HG02610 (cell line): ENCODE measurements around the gene SPEG.
A peak's percentile ranks its signal among the peaks of the same experiment; 100 is the strongest.

Source experiments
- ATAC-seq: cut with Tn5 transposase; IDR thresholded peaks from one replicate; pipeline ENCODE4 v1.9.1; 2021; ENCODE audit warnings: mild to moderate bottlenecking, moderate library complexity; ENCODE audit not compliant: unreplicated experiment

The SPEG gene

DNA sequence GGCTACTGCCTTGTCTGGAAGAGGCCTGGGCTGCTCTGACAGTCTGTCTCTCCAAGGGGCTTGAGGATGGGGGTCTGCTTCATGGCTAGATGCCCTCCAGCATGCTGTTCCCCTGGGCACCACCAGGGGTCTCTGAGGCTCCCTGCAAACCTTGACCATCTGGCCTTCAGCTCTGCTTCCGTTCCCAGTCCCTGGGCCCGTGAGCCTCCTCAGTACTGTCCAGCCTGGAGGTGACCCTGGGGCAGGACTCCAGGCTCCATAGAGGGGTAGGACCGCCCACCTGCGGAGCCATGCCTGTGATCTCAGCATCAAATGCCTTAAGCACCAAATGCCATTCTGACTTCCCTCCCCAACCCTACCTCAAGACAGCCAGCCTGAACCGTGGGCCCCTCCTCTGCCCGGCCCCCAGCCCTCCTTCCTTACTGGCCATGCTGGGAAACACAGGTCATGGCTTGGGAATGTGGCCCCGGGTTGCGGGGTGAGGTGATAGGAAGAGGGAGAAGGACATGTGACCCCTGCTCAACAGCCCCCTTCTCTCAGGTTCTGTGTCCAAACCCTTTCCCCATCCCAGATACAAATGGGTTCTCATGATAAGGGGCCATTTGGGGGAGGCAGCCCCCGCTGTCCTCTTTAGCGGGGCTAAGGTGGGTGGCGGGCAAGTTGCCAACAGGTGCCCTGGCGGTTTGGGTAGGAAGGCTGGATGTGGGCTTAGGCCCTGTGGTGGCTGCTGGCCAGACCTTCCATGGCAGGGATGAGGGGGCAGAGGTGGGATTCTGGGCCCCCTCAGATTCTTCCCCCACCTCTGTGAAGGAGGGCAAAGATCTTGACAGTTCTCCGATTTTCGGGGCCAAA, 25.0 kb downstream of the SPEG start:
- peak; percentile 55 for ATAC-seq

DNA sequence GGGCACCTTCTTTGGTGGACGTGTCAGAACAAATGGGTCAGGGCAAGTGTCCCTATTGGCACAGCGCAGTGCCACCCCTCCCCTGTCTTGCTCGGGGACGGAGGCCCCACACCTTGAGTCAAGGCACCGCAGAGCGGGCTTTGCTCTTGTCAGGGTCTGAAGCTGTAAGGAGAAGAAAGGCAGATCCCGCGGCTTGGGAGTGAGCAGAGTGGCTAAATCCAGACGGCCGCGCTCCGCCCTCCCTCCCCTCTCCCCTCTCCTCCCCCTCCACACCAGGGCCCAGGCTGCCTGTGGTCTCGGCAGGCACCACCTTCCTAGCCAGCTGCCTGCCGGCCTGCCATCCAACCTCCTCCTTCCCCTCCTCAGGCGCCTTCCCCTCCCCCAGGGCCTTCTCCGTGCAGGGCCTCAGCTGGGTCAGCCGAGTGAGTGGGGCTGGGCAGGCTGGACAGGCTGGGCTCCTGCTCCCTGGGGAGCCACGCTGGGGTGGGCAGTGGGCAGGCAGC, 25.8 kb downstream of the SPEG start:
- no peak for ATAC-seq

DNA sequence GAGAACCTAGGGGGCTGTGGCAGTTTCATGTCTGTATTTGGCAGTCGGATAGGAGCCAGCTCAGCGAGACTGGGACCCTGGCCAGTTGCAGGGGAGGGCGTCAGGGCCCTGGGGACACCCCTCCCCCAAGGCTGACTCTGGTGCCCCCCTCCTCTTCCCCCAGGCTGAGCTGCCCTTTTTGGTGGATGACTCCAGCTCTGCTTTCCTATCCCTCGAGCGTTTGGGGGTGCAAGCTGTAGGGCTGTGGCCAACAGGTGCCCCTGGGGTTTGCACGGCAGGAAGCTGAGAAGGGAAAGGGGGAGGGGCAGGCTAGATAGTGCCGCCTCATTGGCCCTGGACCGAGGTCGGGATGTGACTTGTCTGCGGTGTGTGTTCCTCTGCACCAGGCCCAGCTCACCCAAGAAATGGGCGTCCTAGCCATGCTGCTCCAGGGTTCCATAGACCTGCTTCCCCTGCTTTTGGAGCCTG, 26.4 kb downstream of the SPEG start:
- ATAC-seq, result no peak

DNA sequence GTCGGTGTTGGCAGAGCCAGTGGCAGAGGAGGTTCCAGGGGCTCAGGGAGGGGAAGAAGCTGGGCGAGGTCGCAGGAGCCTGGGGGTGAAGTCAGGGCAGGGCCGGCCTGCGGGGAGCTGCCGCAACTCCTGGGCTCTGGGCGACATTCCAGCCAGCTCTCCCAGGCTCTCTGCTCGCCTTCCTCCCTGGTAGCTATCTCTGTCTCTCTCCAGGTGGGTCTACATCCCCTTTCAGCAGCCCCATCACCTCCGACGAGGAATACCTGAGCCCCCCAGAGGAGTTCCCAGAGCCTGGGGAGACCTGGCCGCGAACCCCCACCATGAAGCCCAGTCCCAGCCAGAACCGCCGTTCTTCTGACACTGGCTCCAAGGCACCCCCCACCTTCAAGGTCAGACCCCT, 27.0 kb downstream of the SPEG start:
- ATAC-seq, result no peak

DNA sequence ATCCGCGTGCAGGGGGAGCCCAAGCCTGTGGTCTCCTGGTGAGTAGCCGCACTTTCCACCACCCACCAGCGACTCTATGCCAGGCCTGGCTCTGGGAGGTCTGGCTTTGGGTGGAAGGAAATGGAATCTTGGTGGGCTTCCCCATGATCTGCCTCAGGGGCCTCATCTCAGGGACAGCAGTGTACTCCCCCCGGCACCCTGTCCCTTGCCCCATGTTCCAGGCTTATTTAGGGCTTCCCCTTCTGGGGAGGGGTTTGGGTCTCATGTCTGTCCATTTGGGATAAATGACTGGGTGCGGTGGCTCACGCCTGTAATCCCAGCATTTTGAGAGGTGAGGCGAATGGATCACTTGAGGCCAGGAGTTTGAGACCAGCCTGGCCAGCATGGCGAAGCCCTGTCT, 27.7 kb downstream of the SPEG start:
- no peak for ATAC-seq

DNA sequence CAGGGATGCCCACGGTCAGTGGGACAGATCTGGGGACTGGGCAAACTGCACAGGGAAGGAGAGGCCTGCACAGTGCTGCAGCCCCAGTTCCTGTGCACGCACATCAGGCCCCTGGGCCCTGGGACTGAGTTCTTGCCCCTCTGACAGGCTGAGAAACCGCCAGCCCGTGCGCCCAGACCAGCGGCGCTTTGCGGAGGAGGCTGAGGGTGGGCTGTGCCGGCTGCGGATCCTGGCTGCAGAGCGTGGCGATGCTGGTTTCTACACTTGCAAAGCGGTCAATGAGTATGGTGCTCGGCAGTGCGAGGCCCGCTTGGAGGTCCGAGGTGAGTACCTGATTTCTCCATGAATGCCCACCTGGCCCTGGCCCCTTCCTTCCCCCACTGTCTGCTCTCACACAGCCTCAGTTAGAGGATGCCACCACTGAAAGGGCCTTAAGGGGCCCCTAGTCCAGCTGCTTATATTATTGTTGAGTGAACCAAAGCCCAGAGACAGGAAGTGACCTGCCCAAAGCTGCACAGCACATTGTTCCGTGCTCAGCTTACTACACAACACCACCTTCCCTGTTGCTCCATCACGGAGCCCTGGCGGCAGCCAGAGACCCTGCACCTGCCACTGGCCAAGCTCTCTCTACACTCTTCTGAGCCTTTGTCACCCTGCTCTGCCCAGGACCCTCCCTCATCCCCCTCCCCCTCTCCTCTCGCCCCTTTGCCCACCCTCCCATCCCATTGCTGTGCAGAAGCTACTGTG, 29.8 kb downstream of the SPEG start:
- no peak for ATAC-seq

DNA sequence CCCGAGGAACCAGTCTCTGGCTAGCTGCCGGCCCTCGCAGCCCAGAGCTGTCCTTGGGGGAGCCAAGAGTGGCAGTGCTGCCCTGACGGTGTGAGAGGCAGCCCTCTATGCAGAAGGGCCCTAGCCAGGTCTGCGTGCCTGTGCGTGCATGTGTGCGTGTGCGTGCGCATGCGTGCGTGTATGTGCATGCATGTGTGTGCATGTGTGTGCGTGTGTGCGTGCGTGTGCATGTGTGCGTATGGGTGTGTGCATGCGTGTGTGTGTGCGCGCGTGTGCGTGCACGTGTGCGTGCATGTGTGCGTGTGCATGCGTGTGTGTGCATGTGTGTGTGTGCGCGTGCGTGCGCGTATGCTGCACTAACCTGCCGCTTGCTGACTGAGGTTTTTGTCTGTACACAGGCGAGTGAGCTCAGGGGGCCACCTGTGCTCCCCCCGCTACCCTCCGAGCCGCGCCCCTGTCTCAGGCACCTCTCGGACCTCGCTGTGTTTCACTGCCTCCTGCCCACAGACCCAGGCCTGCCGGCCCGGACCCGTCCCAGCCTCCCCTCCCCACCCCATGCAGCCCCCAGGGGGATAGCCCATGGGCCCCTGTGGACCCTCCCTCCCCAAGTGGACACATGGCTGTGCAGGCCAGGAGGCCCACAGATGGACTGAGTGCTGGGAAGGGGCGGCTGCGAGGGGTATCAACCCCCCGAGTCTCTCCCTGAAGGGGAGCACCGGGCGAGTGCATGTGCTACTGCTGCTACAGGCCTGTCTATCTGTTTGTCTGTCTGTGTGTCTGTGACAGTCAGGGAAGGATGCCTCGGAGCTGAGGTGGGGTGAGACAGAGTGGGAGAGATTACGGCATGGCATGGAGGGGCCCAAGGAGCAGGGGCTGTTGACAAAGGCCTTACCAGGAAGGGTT, 31.3 kb downstream of the SPEG start:
- ATAC-seq, result no peak

DNA sequence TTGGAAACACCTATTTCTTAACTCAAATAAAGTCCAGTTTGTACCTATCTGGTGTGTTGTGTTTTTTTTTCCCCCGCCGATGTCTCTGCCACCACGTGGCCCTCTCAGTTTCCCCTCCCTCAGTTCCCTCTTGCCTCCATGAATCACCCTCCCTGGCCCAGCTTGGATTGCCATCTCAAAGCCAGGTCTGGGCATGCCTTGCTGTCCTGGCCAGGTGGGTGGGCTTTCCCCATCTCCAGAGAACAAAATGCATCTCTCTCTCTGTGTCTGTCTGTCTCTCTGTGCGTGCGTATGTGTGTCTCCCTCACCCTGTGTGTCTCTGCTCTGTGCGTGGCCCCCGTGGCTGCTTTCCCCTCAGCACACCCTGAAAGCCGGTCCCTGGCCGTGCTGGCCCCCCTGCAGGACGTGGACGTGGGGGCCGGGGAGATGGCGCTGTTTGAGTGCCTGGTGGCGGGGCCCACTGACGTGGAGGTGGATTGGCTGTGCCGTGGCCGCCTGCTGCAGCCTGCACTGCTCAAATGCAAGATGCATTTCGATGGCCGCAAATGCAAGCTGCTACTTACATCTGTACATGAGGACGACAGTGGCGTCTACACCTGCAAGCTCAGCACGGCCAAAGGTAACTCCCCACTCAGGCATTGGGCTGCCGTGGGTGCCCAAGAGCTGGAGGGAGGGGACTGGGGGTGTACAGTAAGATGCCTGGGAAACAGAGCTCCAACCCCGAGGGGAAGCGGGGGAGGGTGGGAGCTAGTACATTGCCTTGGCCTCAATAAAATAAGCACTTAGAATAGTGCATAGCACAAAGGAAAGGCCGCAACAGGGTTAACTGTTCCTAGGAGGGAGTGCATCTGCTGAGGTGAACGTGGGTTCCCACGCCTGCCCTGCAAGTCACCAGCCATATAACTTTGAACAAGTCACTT, 32.4 kb downstream of the SPEG start:
- ATAC-seq, result no peak

DNA sequence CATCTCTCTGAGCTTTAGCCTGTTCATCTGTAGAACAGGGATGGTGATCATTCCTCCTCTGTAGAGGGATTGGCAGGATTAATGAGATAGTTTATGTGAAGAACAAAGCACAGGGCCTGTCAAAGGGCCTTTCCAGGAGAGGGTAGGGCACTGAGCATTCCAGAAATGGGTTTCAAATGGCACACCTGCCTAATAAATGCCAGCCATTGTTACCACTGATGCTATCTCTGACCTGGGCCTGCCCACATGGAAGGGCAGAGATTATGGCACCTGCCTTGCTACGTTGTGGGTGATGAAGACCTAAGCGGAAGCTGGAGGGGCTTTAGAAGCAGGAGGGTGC, 33.1 kb downstream of the SPEG start:
- ATAC-seq, result no peak

DNA sequence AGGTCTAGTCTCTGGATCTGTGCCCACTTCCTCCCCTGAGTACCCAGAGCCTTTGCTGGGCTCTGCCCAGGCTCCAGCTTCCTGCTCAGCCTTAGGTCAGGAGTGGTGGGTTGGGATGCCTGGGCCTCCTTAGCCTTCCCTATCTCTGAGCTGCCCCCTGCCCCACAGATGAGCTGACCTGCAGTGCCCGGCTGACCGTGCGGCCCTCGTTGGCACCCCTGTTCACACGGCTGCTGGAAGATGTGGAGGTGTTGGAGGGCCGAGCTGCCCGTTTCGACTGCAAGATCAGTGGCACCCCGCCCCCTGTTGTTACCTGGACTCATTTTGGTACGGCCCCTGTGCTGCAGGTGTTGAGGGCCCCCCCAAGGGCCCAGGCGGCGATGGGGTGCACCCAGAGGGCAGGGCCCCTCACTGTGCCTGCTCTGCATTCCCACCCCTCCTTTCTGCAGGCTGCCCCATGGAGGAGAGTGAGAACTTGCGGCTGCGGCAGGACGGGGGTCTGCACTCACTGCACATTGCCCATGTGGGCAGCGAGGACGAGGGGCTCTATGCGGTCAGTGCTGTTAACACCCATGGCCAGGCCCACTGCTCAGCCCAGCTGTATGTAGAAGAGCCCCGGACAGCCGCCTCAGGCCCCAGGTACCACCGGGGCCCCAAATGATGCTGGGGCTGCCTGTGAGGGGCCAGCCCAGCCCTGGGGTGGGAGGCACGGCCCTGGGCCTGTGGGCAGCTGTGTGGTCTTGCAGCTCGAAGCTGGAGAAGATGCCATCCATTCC, 34.0 kb downstream of the SPEG start:
- no peak for ATAC-seq

DNA sequence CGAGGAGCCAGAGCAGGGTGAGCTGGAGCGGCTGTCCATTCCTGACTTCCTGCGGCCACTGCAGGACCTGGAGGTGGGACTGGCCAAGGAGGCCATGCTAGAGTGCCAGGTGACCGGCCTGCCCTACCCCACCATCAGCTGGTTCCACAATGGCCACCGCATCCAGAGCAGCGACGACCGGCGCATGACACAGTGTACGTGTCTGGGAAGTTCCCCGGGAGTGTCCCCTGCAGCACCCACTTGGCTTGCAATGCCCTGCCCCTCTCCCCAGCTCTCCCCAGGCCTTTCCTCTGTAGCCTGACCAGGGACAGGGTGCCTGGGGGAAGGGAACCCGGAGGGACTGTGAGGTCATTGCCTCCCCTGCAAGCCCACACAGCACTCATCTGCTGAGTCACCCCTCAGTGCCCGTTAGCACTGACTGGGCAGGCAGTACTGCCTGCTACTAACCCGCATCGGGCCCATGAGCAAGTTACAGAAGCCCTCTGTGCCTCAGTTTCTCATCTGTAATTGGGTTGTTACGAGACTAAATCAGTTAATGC, 34.6 kb downstream of the SPEG start:
- ATAC-seq, result no peak

DNA sequence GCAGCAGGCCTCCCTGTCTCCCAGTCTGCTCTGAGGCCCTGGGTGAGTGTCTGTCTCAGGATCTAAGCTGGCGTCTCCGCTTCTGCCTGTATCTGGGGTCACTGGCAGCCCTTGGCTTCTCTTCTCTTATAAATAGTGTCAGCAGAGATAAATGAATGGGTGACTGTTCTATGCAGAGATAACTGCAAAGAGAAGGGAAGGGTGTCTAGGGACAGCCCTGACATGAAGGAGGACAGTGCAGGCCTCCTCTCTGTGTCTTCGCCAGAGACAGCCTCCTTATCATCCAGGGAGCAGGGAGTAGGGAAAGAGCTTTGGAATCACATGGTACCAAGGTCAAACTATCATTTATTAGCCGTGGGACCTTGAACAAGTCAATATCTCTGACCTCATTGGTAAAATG, 35.8 kb downstream of the SPEG start:
- ATAC-seq, result no peak

DNA sequence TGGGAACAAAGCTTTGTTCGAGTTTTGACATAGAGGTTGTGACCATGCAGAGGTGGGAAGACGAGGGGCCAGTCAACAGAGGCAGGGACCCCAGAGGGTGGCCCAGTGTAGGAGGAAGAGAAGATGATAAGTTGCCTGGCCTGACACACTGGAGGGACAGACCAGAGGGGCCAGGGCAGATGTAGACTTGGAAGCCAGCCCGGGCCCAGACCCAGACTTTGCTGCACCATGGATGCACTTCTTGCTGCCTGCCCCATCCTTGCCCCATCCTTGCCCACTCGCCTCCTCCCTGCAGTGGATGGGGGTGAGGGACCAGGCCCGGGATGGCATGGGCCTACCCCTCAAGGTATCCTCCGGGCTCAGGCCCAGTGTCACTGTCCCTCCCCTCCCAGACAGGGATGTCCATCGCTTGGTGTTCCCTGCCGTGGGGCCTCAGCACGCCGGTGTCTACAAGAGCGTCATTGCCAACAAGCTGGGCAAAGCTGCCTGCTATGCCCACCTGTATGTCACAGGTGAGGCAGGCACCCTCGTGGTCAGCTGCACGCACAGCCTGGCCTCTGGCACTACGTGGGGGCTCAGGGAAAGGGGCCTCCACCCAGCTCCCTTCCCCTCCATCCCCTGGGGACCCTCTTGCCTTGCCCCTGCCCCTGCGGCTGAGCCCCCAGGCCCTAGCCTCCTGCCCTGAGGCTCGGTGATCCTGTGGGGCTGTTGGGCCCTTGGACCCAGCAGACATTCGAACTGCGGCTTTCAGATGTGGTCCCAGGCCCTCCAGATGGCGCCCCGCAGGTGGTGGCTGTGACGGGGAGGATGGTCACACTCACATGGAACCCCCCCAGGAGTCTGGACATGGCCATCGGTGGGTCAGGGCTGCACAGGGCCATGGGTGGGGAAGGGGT, 37.1 kb downstream of the SPEG start:
- no peak for ATAC-seq

DNA sequence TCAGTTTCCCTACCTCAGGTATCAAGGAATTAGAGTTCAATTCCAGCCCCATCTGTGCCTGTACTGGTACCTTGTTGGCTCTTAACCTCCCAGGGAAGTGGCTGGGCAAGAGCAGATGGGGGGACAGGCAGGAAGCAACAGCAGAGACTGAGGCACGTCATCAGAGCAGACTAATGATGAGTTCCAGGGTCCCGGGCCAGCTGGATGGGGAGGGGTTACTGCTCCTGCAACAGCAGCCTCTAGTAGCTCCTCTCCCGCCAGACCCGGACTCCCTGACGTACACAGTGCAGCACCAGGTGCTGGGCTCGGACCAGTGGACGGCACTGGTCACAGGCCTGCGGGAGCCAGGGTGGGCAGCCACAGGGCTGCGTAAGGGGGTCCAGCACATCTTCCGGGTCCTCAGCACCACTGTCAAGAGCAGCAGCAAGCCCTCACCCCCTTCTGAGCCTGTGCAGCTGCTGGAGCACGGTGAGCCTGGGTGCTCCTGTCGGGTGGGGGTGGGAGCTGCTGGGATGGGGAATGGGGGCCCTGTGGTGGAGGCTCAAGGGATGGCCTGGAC, 38.1 kb downstream of the SPEG start:
- ATAC-seq, result no peak

DNA sequence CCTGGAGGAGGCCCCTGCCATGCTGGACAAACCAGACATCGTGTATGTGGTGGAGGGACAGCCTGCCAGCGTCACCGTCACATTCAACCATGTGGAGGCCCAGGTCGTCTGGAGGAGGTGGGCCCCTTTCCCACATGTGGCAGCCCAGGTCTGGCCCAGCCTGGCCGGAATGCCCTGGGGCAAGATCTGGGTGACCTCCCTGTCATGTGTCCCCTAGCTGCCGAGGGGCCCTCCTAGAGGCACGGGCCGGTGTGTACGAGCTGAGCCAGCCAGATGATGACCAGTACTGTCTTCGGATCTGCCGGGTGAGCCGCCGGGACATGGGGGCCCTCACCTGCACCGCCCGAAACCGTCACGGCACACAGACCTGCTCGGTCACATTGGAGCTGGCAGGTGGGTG, 38.9 kb downstream of the SPEG start:
- ATAC-seq, result no peak

DNA sequence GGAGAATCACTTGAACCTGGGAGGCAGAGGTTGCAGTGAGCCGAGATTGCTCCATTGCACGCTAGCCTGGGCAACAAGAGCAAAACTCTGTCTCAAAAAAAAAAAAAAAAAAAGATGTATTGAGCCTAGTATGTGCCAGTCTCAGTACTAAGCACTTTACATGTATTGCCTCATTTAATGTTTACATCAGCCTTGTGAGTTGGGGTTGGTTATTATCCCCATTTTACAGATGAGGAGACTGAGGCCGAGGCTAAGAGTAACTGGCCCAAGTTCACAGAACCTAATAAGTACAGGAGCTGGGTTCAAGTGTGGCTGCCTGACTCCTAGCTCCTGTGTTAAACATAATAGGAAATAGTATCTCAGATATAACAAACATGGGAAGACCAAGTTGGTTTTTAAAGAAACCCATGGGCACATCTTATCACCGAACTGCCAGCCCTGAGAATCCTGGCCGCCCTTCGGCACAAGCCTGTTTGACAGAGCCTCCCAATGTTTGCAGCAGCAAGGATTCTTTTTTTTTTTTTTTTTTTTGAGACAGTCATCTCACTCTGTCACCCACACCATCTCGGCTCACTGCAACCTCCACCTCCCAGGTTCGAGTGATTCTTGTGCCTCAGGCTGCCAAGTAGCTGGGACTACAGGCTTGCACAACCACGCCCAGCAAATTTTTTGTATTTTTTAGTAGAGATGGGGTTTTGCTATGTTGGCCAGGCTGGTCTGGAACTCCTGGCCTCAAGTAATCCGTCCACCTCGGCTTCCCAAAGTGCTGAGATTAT, 39.8 kb downstream of the SPEG start:
- ATAC-seq, result no peak

DNA sequence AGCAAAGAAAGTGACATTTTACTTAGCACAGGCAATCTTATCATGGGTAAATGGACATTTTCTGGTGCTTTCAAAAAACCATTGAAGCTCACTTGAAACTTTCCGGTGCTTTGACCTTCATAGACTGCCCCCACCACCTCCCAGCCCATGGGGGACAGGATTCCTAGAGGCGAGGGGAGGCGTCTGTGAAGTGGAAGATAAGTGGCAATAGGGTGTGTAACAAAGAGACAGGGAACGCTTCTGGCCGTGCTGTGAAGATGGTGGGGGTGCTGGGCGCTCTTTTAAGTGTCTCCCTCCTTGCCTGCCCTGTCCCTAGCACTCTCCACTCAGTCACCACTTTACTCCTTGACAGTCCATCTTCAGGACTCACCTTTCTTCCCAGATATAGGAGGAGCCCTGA, 40.6 kb downstream of the SPEG start:
- no peak for ATAC-seq
